Gastroesophageal sphincter (tissue), 3 donors: ENCODE measurements around the gene BCDIN3D.

ENCODE experiments used
- POLR2A ChIP-seq, 2 donors: fragments of 450-650 bp; IDR thresholded peaks; one replicate each; pipeline ENCODE4 v1.6.1; 2017; ENCODE audit warnings: antibody characterized with exemption in 2 of 2, mild to moderate bottlenecking in 2 of 2, moderate library complexity in 1 of 2
- TF ChIP-seq, protein P1 (sequence below), 4 experiments: fragments of 200-600 bp in 2 of 4; fragments of 450-650 bp in 2 of 4; sonication (generic) in 1 of 4; IDR thresholded peaks; one replicate each; pipeline ENCODE4 v1.5.1; 2017 to 2019; ENCODE audit warnings: antibody characterized with exemption in 4 of 4, mild to moderate bottlenecking in 2 of 4, moderate library complexity in 2 of 4

DNA sequence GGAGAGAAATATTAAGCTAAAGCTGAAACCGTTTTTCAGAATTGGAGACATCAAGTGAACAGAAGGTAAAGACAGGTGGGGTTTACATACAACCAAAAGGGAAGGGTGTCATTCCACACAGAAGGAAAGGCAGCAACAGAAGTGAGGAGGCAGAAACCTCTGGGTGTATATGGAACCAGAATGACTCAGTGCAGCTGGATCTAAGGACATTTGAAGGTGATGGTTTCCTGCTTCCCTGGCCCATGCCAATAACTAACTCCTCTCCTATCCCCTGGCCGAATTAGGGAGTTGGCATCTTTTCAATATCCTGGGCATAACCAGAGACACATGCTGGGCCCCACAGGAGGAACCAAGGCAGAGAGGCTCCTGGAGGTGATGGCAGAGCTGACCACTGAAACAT lies 23.1 kb downstream of the BCDIN3D start:
- TF ChIP-seq, protein P1, sequence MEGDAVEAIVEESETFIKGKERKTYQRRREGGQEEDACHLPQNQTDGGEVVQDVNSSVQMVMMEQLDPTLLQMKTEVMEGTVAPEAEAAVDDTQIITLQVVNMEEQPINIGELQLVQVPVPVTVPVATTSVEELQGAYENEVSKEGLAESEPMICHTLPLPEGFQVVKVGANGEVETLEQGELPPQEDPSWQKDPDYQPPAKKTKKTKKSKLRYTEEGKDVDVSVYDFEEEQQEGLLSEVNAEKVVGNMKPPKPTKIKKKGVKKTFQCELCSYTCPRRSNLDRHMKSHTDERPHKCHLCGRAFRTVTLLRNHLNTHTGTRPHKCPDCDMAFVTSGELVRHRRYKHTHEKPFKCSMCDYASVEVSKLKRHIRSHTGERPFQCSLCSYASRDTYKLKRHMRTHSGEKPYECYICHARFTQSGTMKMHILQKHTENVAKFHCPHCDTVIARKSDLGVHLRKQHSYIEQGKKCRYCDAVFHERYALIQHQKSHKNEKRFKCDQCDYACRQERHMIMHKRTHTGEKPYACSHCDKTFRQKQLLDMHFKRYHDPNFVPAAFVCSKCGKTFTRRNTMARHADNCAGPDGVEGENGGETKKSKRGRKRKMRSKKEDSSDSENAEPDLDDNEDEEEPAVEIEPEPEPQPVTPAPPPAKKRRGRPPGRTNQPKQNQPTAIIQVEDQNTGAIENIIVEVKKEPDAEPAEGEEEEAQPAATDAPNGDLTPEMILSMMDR (IDR thresholded peaks at IDR 0.05), result no peak
- TF ChIP-seq POLR2A (IDR thresholded peaks at IDR 0.05), result no peak
